H1 (cell line): Measurements from ENCODE around the gene CAPN14. TPM values are rescaled to one million over a fixed set of nuclear protein-coding genes. Genes with fewer than 3 reads are reported as not detected.

ENCODE experiments used
- CTCF ChIA-PET: fragments of 300-600 bp; sonication (Branson Sonifier 250); formaldehyde crosslinking; loops from one replicate; lab custom pipeline; 2021; ENCODE audit not compliant: partially characterized antibody; lab: Charles Lee
- POLR2A ChIA-PET: fragments of 300-600 bp; sonication (Branson Sonifier 250); formaldehyde crosslinking; loops from one replicate; lab custom pipeline; 2021; ENCODE audit warnings: inconsistent platforms; ENCODE audit not compliant: partially characterized antibody; lab: Charles Lee
- DNase-seq, 2 experiments: peaks; one replicate each; pipeline versions ENCODE4 v3.0.0 to v3.0.0-alpha.2; 2010 to 2022; ENCODE audit warnings: low spot score in 2 of 2, low read depth in 1 of 2, mixed read lengths in 1 of 2
- FAIRE-seq: peaks from 2 replicates; lab custom pipeline; 2011; peaks lifted over from hg19 to GRCh38; lab: Jason Lieb, UNC
- H2AFZ ChIP-seq: 2 replicates; pipeline ENCODE4 v1.8.1; 2012; ENCODE audit warnings: low read length, inconsistent platforms
- H2AK5ac ChIP-seq: 2 replicates; pipeline ENCODE4 v1.6.1; 2013; ENCODE audit warnings: low read depth, low read length
- H2BK120ac ChIP-seq: replicated peaks from 2 replicates; pipeline ENCODE3; 2013; ENCODE audit warnings: low read depth, low read length, inconsistent platforms
- H2BK12ac ChIP-seq: 2 replicates; pipeline ENCODE4 v1.6.1; 2013; ENCODE audit warnings: low read depth, low read length
- H2BK15ac ChIP-seq: 2 replicates; pipeline ENCODE4 v1.6.1; 2013; ENCODE audit warnings: low read length
- H2BK20ac ChIP-seq: 2 replicates; pipeline ENCODE4 v1.6.1; 2013; ENCODE audit warnings: low read length
- H2BK5ac ChIP-seq: 2 replicates; pipeline ENCODE4 v1.6.1; 2013; ENCODE audit warnings: low read depth, low read length
- H3K14ac ChIP-seq: 2 replicates; pipeline ENCODE4 v1.6.1; 2013; ENCODE audit warnings: inconsistent platforms; ENCODE audit not compliant: insufficient read length
- H3K18ac ChIP-seq: 2 replicates; pipeline ENCODE4 v1.6.1; 2013; ENCODE audit warnings: low read length; ENCODE audit errors: extremely low read depth
- H3K23ac ChIP-seq: 2 replicates; pipeline ENCODE4 v1.6.1; 2013; ENCODE audit warnings: inconsistent platforms; ENCODE audit not compliant: insufficient read length
- H3K23me2 ChIP-seq: 2 replicates; pipeline ENCODE4 v1.6.1; 2013; ENCODE audit warnings: low read depth, low read length
- H3K27ac ChIP-seq: 2 replicates; pipeline ENCODE4 v1.6.1; 2011; ENCODE audit warnings: low read depth, low read length, inconsistent platforms
- H3K27me3 ChIP-seq, 4 experiments: replicated peaks in 1 of 4; 1 replicate in 1 of 4; 2 replicates in 3 of 4; pipeline versions ENCODE4 v1.6.1 to v1.8.1; 2011 to 2013; ENCODE audit warnings: low read length in 3 of 4, mild to moderate bottlenecking in 3 of 4, inconsistent platforms in 2 of 4, mixed read lengths in 2 of 4, moderate library complexity in 1 of 4; ENCODE audit not compliant: control insufficient read depth in 3 of 4, insufficient read depth in 3 of 4; ENCODE audit errors: extremely low read depth in 1 of 4
- H3K36me3 ChIP-seq, 4 experiments: 2 replicates each; pipeline versions ENCODE4 v1.6.1 to v1.8.1; 2011 to 2013; ENCODE audit warnings: mild to moderate bottlenecking in 4 of 4, low read length in 3 of 4, moderate library complexity in 2 of 4, control low read depth in 1 of 4, inconsistent platforms in 1 of 4; ENCODE audit not compliant: insufficient read depth in 4 of 4, control insufficient read depth in 2 of 4
- H3K4ac ChIP-seq: replicated peaks from 2 replicates; pipeline ENCODE3; 2013; ENCODE audit warnings: low read length, low read depth, mixed read lengths, inconsistent platforms; ENCODE audit not compliant: insufficient read length
- H3K4me1 ChIP-seq, 4 experiments: replicated peaks in 1 of 4; 1 replicate in 1 of 4; 2 replicates in 3 of 4; pipeline versions ENCODE4 v1.6.1 to v1.8.1; 2011 to 2013; ENCODE audit warnings: low read length in 3 of 4, inconsistent platforms in 2 of 4, mixed read lengths in 1 of 4; ENCODE audit not compliant: insufficient read depth in 4 of 4, control insufficient read depth in 3 of 4
- H3K4me2 ChIP-seq, 2 experiments: 2 replicates each; pipeline versions ENCODE4 v1.6.1 to v1.8.1; 2011 to 2013; ENCODE audit warnings: low read depth in 2 of 2, low read length in 2 of 2, control low read depth in 1 of 2, inconsistent platforms in 1 of 2, mild to moderate bottlenecking in 1 of 2; ENCODE audit not compliant: insufficient read depth in 1 of 2
- H3K4me3 ChIP-seq, 4 experiments: fragments of 200-600, 300-600 bp in 1 of 4; sonication (generic), shearing (Covaris generic), sonication (Bioruptor Twin) in 1 of 4; 2 replicates each; pipeline versions ENCODE4 v1.5.1 to v1.8.1; 2011 to 2016; ENCODE audit warnings: low read length in 4 of 4, low read depth in 3 of 4, control low read depth in 2 of 4, inconsistent platforms in 2 of 4, mild to moderate bottlenecking in 2 of 4, mixed read lengths in 1 of 4, moderate library complexity in 1 of 4; ENCODE audit not compliant: insufficient read depth in 2 of 4; ENCODE audit errors: extremely low read depth in 1 of 4
- H3K56ac ChIP-seq: replicated peaks from 2 replicates; pipeline ENCODE3; 2013; ENCODE audit warnings: low read depth, mild to moderate bottlenecking, mixed read lengths, low read length, inconsistent platforms; ENCODE audit not compliant: insufficient read length
- H3K79me1 ChIP-seq: 2 replicates; pipeline ENCODE4 v1.6.1; 2013; ENCODE audit warnings: low read depth, low read length, control low read depth
- H3K79me2 ChIP-seq, 2 experiments: 2 replicates each; pipeline versions ENCODE4 v1.6.1 to v1.8.1; 2012 to 2013; ENCODE audit warnings: low read length in 2 of 2, mild to moderate bottlenecking in 2 of 2, inconsistent platforms in 1 of 2; ENCODE audit not compliant: insufficient read depth in 2 of 2, control insufficient read depth in 1 of 2
- H3K9ac ChIP-seq, 4 experiments: replicated peaks in 1 of 4; 1 replicate in 1 of 4; 2 replicates in 3 of 4; pipeline versions ENCODE4 v1.6.1 to v1.8.1; 2011 to 2013; ENCODE audit warnings: low read depth in 3 of 4, low read length in 3 of 4, control low read depth in 2 of 4, mild to moderate bottlenecking in 2 of 4, moderate library complexity in 2 of 4, inconsistent platforms in 1 of 4; ENCODE audit errors: extremely low read depth in 1 of 4
- H3K9me3 ChIP-seq, 2 experiments: 2 replicates each; pipeline versions ENCODE4 v1.6.1 to v1.8.1; 2012 to 2013; ENCODE audit warnings: mild to moderate bottlenecking in 2 of 2, moderate library complexity in 2 of 2, control low read depth in 1 of 2, inconsistent platforms in 1 of 2, low read depth in 1 of 2, low read length in 1 of 2, mixed read lengths in 1 of 2; ENCODE audit not compliant: insufficient read depth in 2 of 2
- H4K20me1 ChIP-seq, 2 experiments: replicated peaks in 1 of 2; 2 replicates each; pipeline versions ENCODE3 to v1.8.1; 2011 to 2013; ENCODE audit warnings: inconsistent platforms in 2 of 2, low read length in 2 of 2, mild to moderate bottlenecking in 1 of 2; ENCODE audit not compliant: insufficient read depth in 2 of 2, control insufficient read depth in 1 of 2
- H4K5ac ChIP-seq: 2 replicates; pipeline ENCODE4 v1.6.1; 2013; ENCODE audit warnings: low read length, low read depth, mixed read lengths, inconsistent platforms; ENCODE audit not compliant: insufficient read length
- H4K8ac ChIP-seq: 2 replicates; pipeline ENCODE4 v1.8.0; 2013; ENCODE audit warnings: mild to moderate bottlenecking, moderate library complexity, low read length, inconsistent platforms; ENCODE audit not compliant: insufficient read depth; ENCODE audit errors: extremely low read depth
- H4K91ac ChIP-seq: replicated peaks from 2 replicates; pipeline ENCODE3; 2013; ENCODE audit warnings: low read length, mixed read lengths, inconsistent platforms; ENCODE audit not compliant: insufficient read length
- ASH2L ChIP-seq: fragments of 200-600, 300-600 bp; sonication (generic); IDR thresholded peaks from one replicate; pipeline ENCODE4 v1.7.1; 2017; ENCODE audit warnings: low read length
- ATF3 ChIP-seq: IDR thresholded peaks from 2 replicates; pipeline ENCODE4 v1.6.1; 2011; ENCODE audit warnings: low read depth, mild to moderate bottlenecking, low read length; ENCODE audit not compliant: insufficient read depth
- BCL11A ChIP-seq, 2 experiments: IDR thresholded peaks; one replicate each; pipeline ENCODE4 v1.6.1; 2011; ENCODE audit warnings: low read depth in 2 of 2, low read length in 2 of 2, mild to moderate bottlenecking in 2 of 2
- CEBPB ChIP-seq: IDR thresholded peaks from 2 replicates; pipeline ENCODE4 v1.6.1; 2012; ENCODE audit warnings: low read depth, low read length
- CHD1 ChIP-seq: IDR thresholded peaks from 2 replicates; pipeline ENCODE4 v1.6.1; 2012; ENCODE audit warnings: low read depth, low read length, improper control_type of control experiment
- CREB1 ChIP-seq: IDR thresholded peaks from 2 replicates; pipeline ENCODE4 v1.6.1; 2012; ENCODE audit warnings: inconsistent platforms
- EGR1 ChIP-seq: IDR thresholded peaks from 2 replicates; pipeline ENCODE4 v1.6.1; 2011; ENCODE audit warnings: low read depth, low read length, borderline replicate concordance
- KDM4A ChIP-seq: IDR thresholded peaks from one replicate; pipeline ENCODE4 v1.7.1; 2012; ENCODE audit warnings: low read depth, mild to moderate bottlenecking, moderate library complexity, low read length, inconsistent platforms; ENCODE audit not compliant: severe bottlenecking
- NANOG ChIP-seq: IDR thresholded peaks from 2 replicates; pipeline ENCODE4 v1.6.1; 2011; ENCODE audit warnings: low read length, low read depth, mild to moderate bottlenecking, inconsistent platforms; ENCODE audit not compliant: insufficient read depth, poor library complexity, severe bottlenecking
- NRF1 ChIP-seq: IDR thresholded peaks from 2 replicates; pipeline ENCODE4 v1.6.1; 2011; ENCODE audit warnings: mild to moderate bottlenecking, low read depth, low read length, improper control_type of control experiment
- POLR2A ChIP-seq, 2 experiments: IDR thresholded peaks; 1 replicate in 1 of 2; 2 replicates in 1 of 2; pipeline ENCODE4 v1.6.1; 2011; ENCODE audit warnings: low read depth in 2 of 2, low read length in 2 of 2, mild to moderate bottlenecking in 2 of 2; ENCODE audit errors: control extremely low read depth in 1 of 2
- RAD21 ChIP-seq, 2 experiments: IDR thresholded peaks in 1 of 2; conservative IDR thresholded peaks in 1 of 2; 2 replicates each; pipeline ENCODE4 v1.6.1; 2011; ENCODE audit warnings: low read depth in 2 of 2, low read length in 2 of 2, improper control_type of control experiment in 1 of 2, inconsistent platforms in 1 of 2, mild to moderate bottlenecking in 1 of 2, moderate library complexity in 1 of 2
- RBBP5 ChIP-seq: IDR thresholded peaks from 2 replicates; pipeline ENCODE4 v1.7.1; 2012; ENCODE audit warnings: low read depth, mild to moderate bottlenecking, inconsistent platforms, low read length, moderate library complexity, borderline replicate concordance
- TAF1 ChIP-seq: IDR thresholded peaks from 2 replicates; pipeline ENCODE4 v1.6.1; 2011; ENCODE audit warnings: mild to moderate bottlenecking, low read depth, low read length
- YY1 ChIP-seq: IDR thresholded peaks from 2 replicates; pipeline ENCODE4 v1.6.1; 2011; ENCODE audit warnings: low read depth, mild to moderate bottlenecking, low read length
- WGBS, 2 experiments: shearing (Covaris generic) in 1 of 2; methylation state at CpG; one replicate each; pipeline versions ENCODE4 v1.1.6 to v1.1.7; 2013 to 2015; ENCODE audit warnings: low lambda C conversion rate in 2 of 2, mixed read lengths in 2 of 2, inconsistent platforms in 1 of 2, low coverage in 1 of 2, missing lambda C conversion rate in 1 of 2; ENCODE audit not compliant: insufficient replicate concordance in 2 of 2, insufficient coverage in 1 of 2, insufficient read length in 1 of 2; ENCODE audit errors: extremely low coverage in 1 of 2, missing lambda C conversion rate in 1 of 2; 5-methylcytosine and 5-hydroxymethylcytosine counted together
- polyA plus RNA-seq, 7 experiments: library from polyadenylated mRNA; depleted of rRNA in 3 of 7; stranded (reverse) in 5 of 7; unstranded in 2 of 7; fragments of >200 nt in 5 of 7; fragments of 200-250 nt in 2 of 7; gene quantifications; 1 replicate in 5 of 7; 2 replicates in 1 of 7; 4 replicates in 1 of 7; pipeline versions ENCODE4 v1.2.1 to v1.2.3, GENCODE V29; 2011 to 2013; ENCODE audit warnings: missing spikeins in 2 of 7, mixed read lengths in 2 of 7
- total RNA-seq: library from RNA; stranded (reverse); fragmentation: NEBNext Ultra II Directional; extraction: Animal tissue kit (Norgen Biotek cat#: 25700); gene quantifications from 2 replicates; pipeline ENCODE4 v1.2.1, GENCODE V29; 2021

CAPN14 gene
- total and polyA plus RNA-seq, 2 of the 8 experiments (the other 6 are each of a cell fraction or from before 2014, with no cell fraction given), result 0.07 TPM; not detected in 1

- H3K4ac ChIP-seq, result no peak overlapping the region
- TF ChIP-seq ASH2L (no peak), TAF1 (no peak), NRF1 (no peak), YY1 (no peak), CEBPB (no peak), POLR2A (IDR thresholded peaks at IDR 0.05; ENCODE audit: control extremely low read depth in 1 of 2, low read depth in 2 of 2, low read length in 2 of 2) (no peak), CHD1 (no peak), RAD21 (IDR thresholded peaks at IDR 0.05 in 1 of 2, conservative IDR thresholded peaks at IDR 0.05 in 1 of 2; ENCODE audit: low read depth in 2 of 2, low read length in 2 of 2) (no peak), ATF3 (no peak), KDM4A (no peak), EGR1 (no peak), RBBP5 (no peak), CREB1 (no peak), BCL11A (IDR thresholded peaks at IDR 0.05; ENCODE audit: low read depth in 2 of 2, low read length in 2 of 2) (no peak), NANOG (no peak)
These were observed 25.4 kb downstream of the CAPN14 start for GRCh38 chr2:31191931-31192330.

More at GRCh38 chr2:31191931-31192330, 25.4 kb downstream of the CAPN14 start:
- Histone ChIP-seq H4K5ac (no peak overlapping the region), H3K23ac (no peak overlapping the region), H2BK15ac (no peak overlapping the region), H2BK5ac (no peak overlapping the region), H3K23me2 (0 out of 2 replicates have a peak, but pooled peaks cover 2% of the 10 kb centered on the region), H3K14ac (no peak overlapping the region), H2BK120ac (no peak overlapping the region), H3K4me2 (no peak overlapping the region), H4K91ac (no peak overlapping the region), H3K18ac (no peak overlapping the region), H2BK20ac (no peak overlapping the region), H3K79me1 (no peaks in the 10 kb centered on the region), H3K4me1 (no peaks in the 10 kb centered on the region; a peak in 1 of 7 replicates), H3K9ac (no peak overlapping the region), H3K4me3 (no peak overlapping the region), H3K9me3 (no peaks in the 10 kb centered on the region), H4K8ac (no peak overlapping the region; the same call in 1 of the 2 replicates), H3K27me3 (no peaks in the 10 kb centered on the region; a peak in 1 of 7 replicates), H2AK5ac (no peak overlapping the region), H3K56ac (no peak overlapping the region), H3K36me3 (no peaks in the 10 kb centered on the region), H2BK12ac (no peak overlapping the region), H2AFZ (no peak overlapping the region), H4K20me1 (no peaks in the 10 kb centered on the region), H3K79me2 (no peaks in the 10 kb centered on the region), H3K27ac (no peak overlapping the region)
- POLR2A ChIA-PET, result no interaction called here
- DNase-seq (peak in 1 of 2 experiments; percentile 35), FAIRE-seq (no peak)
- WGBS, 2 experiments, result 93% methylated on average over 11 of the region's 11 CpGs; no CpG with 5 or more reads in 1 of the 2 experiments
- CTCF ChIA-PET, result interaction anchor here (0.6 to 2.8 kb wide), 5 partner anchors 11 to 477 kb away, joined by 3 to 9 read pairs (median 3); no protein-coding TSS in a partner anchor
